IMR-90 (cell line): ENCODE measurements around the gene FAM177A1. TPM values are rescaled to one million over a fixed set of nuclear protein-coding genes. Genes with fewer than 3 reads are reported as not detected.

Experiments used
- ATAC-seq: fragments of 200-7000 bp; cut with Tn5 transposase; 2 replicates; pipeline ENCODE4 v1.9.1; 2020; ENCODE audit warnings: low read depth, mild to moderate bottlenecking, moderate library complexity
- BruUV-seq: library from RNA; stranded (reverse); fragments of 400-500 nt; replicated peaks from 2 replicates; lab custom pipeline; 2021; lab: Mats Ljungman, UMichigan
- CTCF ChIA-PET: fragments of 300-600 bp; formaldehyde crosslinking; extraction: SDS; loops from one replicate; lab custom pipeline; 2021; ENCODE audit warnings: antibody characterized with exemption; lab: Yijun Ruan, JAX
- POLR2A ChIA-PET: fragments of 300-600 bp; sonication (Branson Sonifier 250); formaldehyde crosslinking; loops from one replicate; lab custom pipeline; 2022; ENCODE audit warnings: antibody characterized with exemption; ENCODE audit not compliant: unreplicated experiment; lab: Charles Lee
- DNase-seq: peaks from one replicate; pipeline ENCODE4 v3.0.0; 2013
- H2AFZ ChIP-seq: replicated peaks from 2 replicates; pipeline ENCODE3; 2013; ENCODE audit warnings: low read length, mild to moderate bottlenecking; ENCODE audit not compliant: poor library complexity
- H2AK5ac ChIP-seq: 2 replicates; pipeline ENCODE4 v1.6.1; 2013; ENCODE audit warnings: low read depth, low read length, inconsistent platforms
- H2AK9ac ChIP-seq: replicated peaks from 2 replicates; pipeline ENCODE3; 2013; ENCODE audit warnings: mild to moderate bottlenecking, low read depth, low read length, moderate library complexity; ENCODE audit not compliant: poor library complexity
- H2BK120ac ChIP-seq: 2 replicates; pipeline ENCODE4 v1.6.1; 2013; ENCODE audit warnings: low read depth, low read length, inconsistent platforms
- H2BK15ac ChIP-seq: 3 replicates; pipeline ENCODE4 v1.6.1; 2013; ENCODE audit warnings: low read depth, low read length, inconsistent platforms
- H2BK20ac ChIP-seq: 2 replicates; pipeline ENCODE4 v1.6.1; 2013; ENCODE audit warnings: low read depth, mild to moderate bottlenecking, inconsistent platforms, low read length, moderate library complexity
- H2BK5ac ChIP-seq: 2 replicates; pipeline ENCODE4 v1.6.1; 2013; ENCODE audit warnings: mild to moderate bottlenecking, low read depth, low read length, inconsistent platforms; ENCODE audit not compliant: poor library complexity, severe bottlenecking
- H3K14ac ChIP-seq: replicated peaks from 2 replicates; pipeline ENCODE4 v1.6.1; 2013; ENCODE audit warnings: low read depth, low read length, inconsistent platforms
- H3K18ac ChIP-seq: 2 replicates; pipeline ENCODE4 v1.6.1; 2013; ENCODE audit warnings: low read depth, low read length, control low read depth
- H3K23ac ChIP-seq: 2 replicates; pipeline ENCODE4 v1.6.1; 2013; ENCODE audit warnings: low read depth, low read length, inconsistent platforms
- H3K27ac ChIP-seq: 2 replicates; pipeline ENCODE4 v1.5.1; 2013; ENCODE audit warnings: mild to moderate bottlenecking, control low read depth, low read length; ENCODE audit not compliant: insufficient read depth
- H3K27me3 ChIP-seq: 2 replicates; pipeline ENCODE4 v1.6.1; 2013; ENCODE audit warnings: low read length; ENCODE audit not compliant: control insufficient read depth, insufficient read depth
- H3K36me3 ChIP-seq: 2 replicates; pipeline ENCODE4 v1.6.1; 2013; ENCODE audit warnings: low read length, mixed read lengths; ENCODE audit not compliant: control insufficient read depth, insufficient read depth
- H3K4ac ChIP-seq: 2 replicates; pipeline ENCODE4 v1.6.1; 2013; ENCODE audit warnings: low read depth, low read length, inconsistent platforms
- H3K4me1 ChIP-seq: 2 replicates; pipeline ENCODE4 v1.6.1; 2013; ENCODE audit warnings: low read length, mixed read lengths; ENCODE audit not compliant: control insufficient read depth, insufficient read depth
- H3K4me2 ChIP-seq: 2 replicates; pipeline ENCODE4 v1.6.1; 2013; ENCODE audit warnings: low read depth, mild to moderate bottlenecking, control low read depth, low read length, moderate library complexity
- H3K4me3 ChIP-seq: 2 replicates; pipeline ENCODE4 v1.5.1; 2013; ENCODE audit warnings: low read depth, mild to moderate bottlenecking, control low read depth, low read length, moderate library complexity; ENCODE audit not compliant: insufficient read depth
- H3K56ac ChIP-seq: 2 replicates; pipeline ENCODE4 v1.6.1; 2013; ENCODE audit warnings: low read length, inconsistent platforms; ENCODE audit not compliant: insufficient read depth; ENCODE audit errors: extremely low read depth
- H3K79me1 ChIP-seq, 2 experiments: 2 replicates each; pipeline ENCODE4 v1.6.1; 2013; ENCODE audit warnings: low read length in 2 of 2, inconsistent platforms in 1 of 2, low read depth in 1 of 2
- H3K9ac ChIP-seq: 2 replicates; pipeline ENCODE4 v1.6.1; 2013; ENCODE audit warnings: low read depth, low read length, control low read depth
- H3K9me1 ChIP-seq: 2 replicates; pipeline ENCODE4 v1.6.1; 2013; ENCODE audit warnings: low read length, inconsistent platforms; ENCODE audit not compliant: insufficient read depth
- H3K9me3 ChIP-seq: 2 replicates; pipeline ENCODE4 v1.6.1; 2013; ENCODE audit warnings: low read length; ENCODE audit not compliant: control insufficient read depth, insufficient read depth
- H4K20me1 ChIP-seq: 2 replicates; pipeline ENCODE4 v1.6.1; 2013; ENCODE audit warnings: low read length, inconsistent platforms; ENCODE audit not compliant: insufficient read depth
- H4K5ac ChIP-seq: 2 replicates; pipeline ENCODE4 v1.6.1; 2013; ENCODE audit warnings: mild to moderate bottlenecking, low read depth, low read length, control low read depth
- H4K8ac ChIP-seq, 2 experiments: 2 replicates each; pipeline ENCODE4 v1.6.1; 2013; ENCODE audit warnings: low read depth in 2 of 2, low read length in 2 of 2, control low read depth in 1 of 2, inconsistent platforms in 1 of 2
- H4K91ac ChIP-seq: 2 replicates; pipeline ENCODE4 v1.6.1; 2013; ENCODE audit warnings: low read depth, low read length, inconsistent platforms; ENCODE audit not compliant: insufficient read depth
- BHLHE40 ChIP-seq: fragments of 150-350 bp; IDR thresholded peaks from 2 replicates; pipeline ENCODE4 v1.6.1; 2016; ENCODE audit warnings: mild to moderate bottlenecking, low read depth, low read length
- CEBPB ChIP-seq: IDR thresholded peaks from 2 replicates; pipeline ENCODE4 v1.6.1; 2012; ENCODE audit warnings: low read depth, low read length, improper control_type of control experiment
- CHD1 ChIP-seq: IDR thresholded peaks from 2 replicates; pipeline ENCODE4 v1.6.1; 2012; ENCODE audit warnings: low read depth, low read length, improper control_type of control experiment
- ELK1 ChIP-seq: fragments of 150-350 bp; IDR thresholded peaks from 2 replicates; pipeline ENCODE4 v1.6.1; 2016; ENCODE audit warnings: low read depth, mild to moderate bottlenecking, low read length, moderate library complexity, borderline replicate concordance
- FOS ChIP-seq: fragments of 150-350 bp; IDR thresholded peaks from 2 replicates; pipeline ENCODE4 v1.6.1; 2016; ENCODE audit warnings: low read depth, low read length
- MAFK ChIP-seq: IDR thresholded peaks from 2 replicates; pipeline ENCODE4 v1.6.1; 2012; ENCODE audit warnings: low read depth, low read length, improper control_type of control experiment
- MAZ ChIP-seq: IDR thresholded peaks from 2 replicates; pipeline ENCODE4 v1.6.1; 2012; ENCODE audit warnings: low read depth, mild to moderate bottlenecking, low read length, improper control_type of control experiment, moderate library complexity, borderline replicate concordance
- POLR2A ChIP-seq: IDR thresholded peaks from 2 replicates; pipeline ENCODE4 v1.6.1; 2012; ENCODE audit warnings: mild to moderate bottlenecking, low read depth, low read length
- RAD21 ChIP-seq: IDR thresholded peaks from 2 replicates; pipeline ENCODE4 v1.6.1; 2012; ENCODE audit warnings: low read length, improper control_type of control experiment
- RCOR1 ChIP-seq: IDR thresholded peaks from 2 replicates; pipeline ENCODE4 v1.6.1; 2012; ENCODE audit warnings: mild to moderate bottlenecking, low read length, improper control_type of control experiment; ENCODE audit not compliant: insufficient replicate concordance
- RFX5 ChIP-seq: IDR thresholded peaks from 2 replicates; pipeline ENCODE4 v1.8.0; 2012; ENCODE audit warnings: low read depth, mild to moderate bottlenecking, low read length, moderate library complexity
- SMC3 ChIP-seq: fragments of 150-350 bp; IDR thresholded peaks from 2 replicates; pipeline ENCODE4 v1.6.1; 2016; ENCODE audit warnings: low read depth, mild to moderate bottlenecking, antibody characterized with exemption, low read length, moderate library complexity
- WGBS, 2 experiments: methylation state at CpG; one replicate each; pipeline versions ENCODE4 v1.1.5 to v1.1.7; 2013; ENCODE audit warnings: missing lambda C conversion rate in 2 of 2; ENCODE audit not compliant: insufficient read length in 1 of 2; ENCODE audit errors: extremely low coverage in 2 of 2; 5-methylcytosine and 5-hydroxymethylcytosine counted together
- dilution Hi-C: fragments of 300-500 bp; cut with HindIII; formaldehyde crosslinking; loops from one replicate; pipeline ENCODE4 v1.14.3; 2018; ENCODE audit warnings: low sequenced_read_pairs; ENCODE audit not compliant: unreplicated experiment
- in situ Hi-C: fragments of 300-500 bp; cut with MboI; formaldehyde crosslinking; loops from 3 replicates; pipeline ENCODE4 v1.14.3; 2019; ENCODE audit warnings: low sequenced_read_pairs, inconsistent platforms, mixed read lengths
- intact Hi-C: fragments of 100-400 bp; cut with micrococcal nuclease; formaldehyde crosslinking; loops from 2 replicates; pipeline ENCODE4 v1.10.0; 2022
- polyA plus RNA-seq, 3 experiments: library from polyadenylated mRNA; depleted of rRNA; stranded (reverse); fragments of >200 nt; gene quantifications; 2 replicates each; pipeline ENCODE4 v1.2.3, GENCODE V29; 2012; ENCODE audit warnings: low replicate concordance in 1 of 3
- total RNA-seq: library from RNA; depleted of rRNA; stranded (reverse); fragments of >200 nt; gene quantifications from 2 replicates; pipeline ENCODE4 v1.2.3, GENCODE V29; 2012
- TF ChIP-seq, protein P1 (sequence below): fragments of 150-350 bp; IDR thresholded peaks from 2 replicates; pipeline ENCODE4 v1.6.1; 2017; ENCODE audit warnings: mild to moderate bottlenecking, antibody characterized with exemption, low read length, low read depth
- TF ChIP-seq, protein P2 (sequence below): conservative IDR thresholded peaks from 2 replicates; pipeline ENCODE4 v1.5.1; 2012; ENCODE audit warnings: mild to moderate bottlenecking, low read depth, low read length, improper control_type of control experiment

The FAM177A1 gene
- total and polyA plus RNA-seq, 2 of the 4 experiments (the other 2 are of a cell fraction), result 18.5 to 33.4 TPM

GRCh38 chr14:35121887-35122695 is 76.0 kb downstream of the FAM177A1 start, which contains the start of the genes PPP2R3C and PRORP:
TSS of gene PPP2R3C (minus strand) at chr14:35121990. CDS start at chr14:35121959, 31 bp downstream.
TSS of gene PRORP (plus strand) at chr14:35122552. CDS start at chr14:35123246, 694 bp downstream.
- peak within 1 kb of the TSS; percentile 99 for H3K23ac ChIP-seq
- CTCF ChIA-PET, result interaction anchor here (0.7 kb wide), 1 partner anchor 283 kb away, joined by 3 read pairs; the partner anchor contains the start of gene NFKBIA
- H2BK5ac ChIP-seq, result peak within 1 kb of the TSS; percentile 93
- peak within 1 kb of the TSS; percentile 100 for H2AFZ ChIP-seq
- peak within 1 kb of the TSS; percentile 97 for H3K4ac ChIP-seq
- peak within 1 kb of the TSS; percentile 92 for H3K27ac ChIP-seq
- peak within 1 kb of the TSS; percentile 89 for H2BK20ac ChIP-seq
- ATAC-seq (peak; percentile 86), DNase-seq (peak; percentile 94)
- H4K91ac ChIP-seq, result peak within 1 kb of the TSS; percentile 97
- POLR2A ChIA-PET, result no interaction called here
- peak within 1 kb of the TSS; percentile 87 for H3K18ac ChIP-seq
- H3K56ac ChIP-seq, result peak within 1 kb of the TSS; percentile 100
- H3K36me3 ChIP-seq, result peaks cover 6% of the 10 kb centered on the region
- H3K9ac ChIP-seq, result peak within 1 kb of the TSS; percentile 92
- H3K9me3 ChIP-seq, result no peaks in the 10 kb centered on the region
- no peaks in the 10 kb centered on the region for H3K27me3 ChIP-seq
- H4K8ac ChIP-seq, result peak within 1 kb of the TSS; percentile 90 to 99
- in situ Hi-C loops, result no loop called here
- dilution Hi-C loops, result no loop called here
- H2AK5ac ChIP-seq, result peak within 1 kb of the TSS; percentile 83
- 0 out of 2 replicates have a peak, but pooled peaks cover 4% of the 10 kb centered on the region for H3K9me1 ChIP-seq
- BruUV-seq, result no TSS peak
- no peaks in the 10 kb centered on the region for H4K20me1 ChIP-seq
- H3K4me3 ChIP-seq, result peak within 1 kb of the TSS; percentile 82
- H2BK15ac ChIP-seq, result peak within 1 kb of the TSS; percentile 91; the same call in 2 of the 3 replicates
- H2BK120ac ChIP-seq, result peak within 1 kb of the TSS; percentile 96
- peaks cover 22 to 64% of the 10 kb centered on the region in 2 experiments for H3K79me1 ChIP-seq
- peak within 1 kb of the TSS; percentile 99 for H3K14ac ChIP-seq
- intact Hi-C loops, result no loop called here
- 0% methylated on average over 6 of the region's 57 CpGs; no CpG with 5 or more reads in 1 of the 2 experiments for WGBS, 2 experiments
- peak within 1 kb of the TSS; percentile 91 for H4K5ac ChIP-seq
- peak within 1 kb of the TSS; percentile 97 for H2AK9ac ChIP-seq
- H3K4me2 ChIP-seq, result peak within 1 kb of the TSS; percentile 86
- H3K4me1 ChIP-seq, result peaks cover 5% of the 10 kb centered on the region
- TF ChIP-seq FOS (no peak), ELK1 (no peak), RAD21 (no peak), POLR2A (peak; percentile 54; the same call in 1 of the 2 replicates), BHLHE40 (peak; percentile 91), RCOR1 (no peak), CEBPB (peak; percentile 55), SMC3 (no peak), MAFK (no peak), CHD1 (peak; percentile 54; the same call in 1 of the 2 replicates), RFX5 (no peak), MAZ (no peak)
- TF ChIP-seq, protein P1, sequence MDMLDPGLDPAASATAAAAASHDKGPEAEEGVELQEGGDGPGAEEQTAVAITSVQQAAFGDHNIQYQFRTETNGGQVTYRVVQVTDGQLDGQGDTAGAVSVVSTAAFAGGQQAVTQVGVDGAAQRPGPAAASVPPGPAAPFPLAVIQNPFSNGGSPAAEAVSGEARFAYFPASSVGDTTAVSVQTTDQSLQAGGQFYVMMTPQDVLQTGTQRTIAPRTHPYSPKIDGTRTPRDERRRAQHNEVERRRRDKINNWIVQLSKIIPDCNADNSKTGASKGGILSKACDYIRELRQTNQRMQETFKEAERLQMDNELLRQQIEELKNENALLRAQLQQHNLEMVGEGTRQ, result peak; percentile 98
- TF ChIP-seq, protein P2, sequence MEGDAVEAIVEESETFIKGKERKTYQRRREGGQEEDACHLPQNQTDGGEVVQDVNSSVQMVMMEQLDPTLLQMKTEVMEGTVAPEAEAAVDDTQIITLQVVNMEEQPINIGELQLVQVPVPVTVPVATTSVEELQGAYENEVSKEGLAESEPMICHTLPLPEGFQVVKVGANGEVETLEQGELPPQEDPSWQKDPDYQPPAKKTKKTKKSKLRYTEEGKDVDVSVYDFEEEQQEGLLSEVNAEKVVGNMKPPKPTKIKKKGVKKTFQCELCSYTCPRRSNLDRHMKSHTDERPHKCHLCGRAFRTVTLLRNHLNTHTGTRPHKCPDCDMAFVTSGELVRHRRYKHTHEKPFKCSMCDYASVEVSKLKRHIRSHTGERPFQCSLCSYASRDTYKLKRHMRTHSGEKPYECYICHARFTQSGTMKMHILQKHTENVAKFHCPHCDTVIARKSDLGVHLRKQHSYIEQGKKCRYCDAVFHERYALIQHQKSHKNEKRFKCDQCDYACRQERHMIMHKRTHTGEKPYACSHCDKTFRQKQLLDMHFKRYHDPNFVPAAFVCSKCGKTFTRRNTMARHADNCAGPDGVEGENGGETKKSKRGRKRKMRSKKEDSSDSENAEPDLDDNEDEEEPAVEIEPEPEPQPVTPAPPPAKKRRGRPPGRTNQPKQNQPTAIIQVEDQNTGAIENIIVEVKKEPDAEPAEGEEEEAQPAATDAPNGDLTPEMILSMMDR, result no peak
